SK-N-SH treated with all-trans-retinoic acid at 6 μM for 48 hours (cell line): ENCODE data around the gene ITGB1BP1.
A peak's percentile ranks its signal among the peaks of the same experiment; 100 is the strongest.

Experiments
- ATAC-seq: fragments of 200-7000 bp; cut with Tn5 transposase; 3 replicates; pipeline ENCODE4 v1.9.1; 2020; ENCODE audit warnings: mild to moderate bottlenecking, moderate library complexity
- ARNTL ChIP-seq: fragments of 450-650 bp; formaldehyde crosslinking; IDR thresholded peaks from 2 replicates; pipeline ENCODE4 v1.5.0; 2020; ENCODE audit warnings: low read depth, mild to moderate bottlenecking, moderate library complexity, borderline replicate concordance
- BACH2 ChIP-seq: fragments of 250-450 bp; sonication (Bioruptor Pico); IDR thresholded peaks from 2 replicates; pipeline ENCODE4 v1.9.0; 2021; ENCODE audit warnings: mild to moderate bottlenecking, borderline replicate concordance
- CSDC2 ChIP-seq: fragments of 250-450 bp; sonication (Bioruptor Pico); IDR thresholded peaks from 2 replicates; pipeline ENCODE4 v1.5.0; 2020; ENCODE audit warnings: mild to moderate bottlenecking, moderate library complexity
- ESRRG ChIP-seq: fragments of 250-450 bp; sonication (Bioruptor Pico); IDR thresholded peaks from 2 replicates; pipeline ENCODE4 v1.6.1; 2021; ENCODE audit warnings: mild to moderate bottlenecking
- GLIS3 ChIP-seq: fragments of 250-450 bp; sonication (Bioruptor Pico); IDR thresholded peaks from 2 replicates; pipeline ENCODE4 v1.5.0; 2020; ENCODE audit warnings: mild to moderate bottlenecking, moderate library complexity
- ISL1 ChIP-seq: fragments of 250-450 bp; sonication (Bioruptor Pico); IDR thresholded peaks from 2 replicates; pipeline ENCODE4 v2.1.2; 2022; ENCODE audit warnings: mild to moderate bottlenecking, moderate library complexity
- OSR1 ChIP-seq: fragments of 250-450 bp; sonication (Bioruptor Pico); IDR thresholded peaks from 2 replicates; pipeline ENCODE4 v1.8.0; 2022; ENCODE audit warnings: moderate library complexity, mild to moderate bottlenecking, inconsistent platforms
- PPARA ChIP-seq: fragments of 250-450 bp; sonication (Bioruptor Pico); IDR thresholded peaks from 2 replicates; pipeline ENCODE4 v1.5.0; 2020; ENCODE audit warnings: mild to moderate bottlenecking, borderline replicate concordance
- RARB ChIP-seq: fragments of 250-450 bp; sonication (Bioruptor Pico); IDR thresholded peaks from 2 replicates; pipeline ENCODE4 v1.8.0; 2021; ENCODE audit warnings: mild to moderate bottlenecking, moderate library complexity
- SNAI2 ChIP-seq: fragments of 250-450 bp; sonication (Bioruptor Pico); IDR thresholded peaks from 2 replicates; pipeline ENCODE4 v1.5.0; 2020; ENCODE audit warnings: mild to moderate bottlenecking, moderate library complexity
- TOX ChIP-seq: fragments of 250-450 bp; sonication (Bioruptor Pico); IDR thresholded peaks from 2 replicates; pipeline ENCODE4 v1.8.0; 2021; ENCODE audit warnings: mild to moderate bottlenecking, moderate library complexity, borderline replicate concordance
- ZC3H10 ChIP-seq: fragments of 250-450 bp; sonication (Bioruptor Pico); IDR thresholded peaks from 2 replicates; pipeline ENCODE4 v1.5.1; 2021; ENCODE audit warnings: mild to moderate bottlenecking, moderate library complexity
- ZFP3 ChIP-seq: fragments of 250-450 bp; sonication (Bioruptor Pico); IDR thresholded peaks from 2 replicates; pipeline ENCODE4 v1.5.0; 2020; ENCODE audit warnings: mild to moderate bottlenecking, moderate library complexity
- ZNF565 ChIP-seq: fragments of 450-650 bp; formaldehyde crosslinking; conservative IDR thresholded peaks from 2 replicates; pipeline ENCODE4 v1.5.0; 2020; ENCODE audit warnings: low read depth, mild to moderate bottlenecking, moderate library complexity
- ZNF8 ChIP-seq: fragments of 450-650 bp; formaldehyde crosslinking; IDR thresholded peaks from 2 replicates; pipeline ENCODE4 v1.5.0; 2020; ENCODE audit warnings: mild to moderate bottlenecking, moderate library complexity
- TF ChIP-seq, protein P1 (sequence below): fragments of 250-450 bp; sonication (Bioruptor Pico); IDR thresholded peaks from 2 replicates; pipeline ENCODE4 v1.5.0; 2020; ENCODE audit warnings: mild to moderate bottlenecking, moderate library complexity
- TF ChIP-seq, protein P2 (sequence below): fragments of 250-450 bp; sonication (Bioruptor Pico); IDR thresholded peaks from 2 replicates; pipeline ENCODE4 v1.8.0; 2020; ENCODE audit warnings: mild to moderate bottlenecking, moderate library complexity, borderline replicate concordance
- TF ChIP-seq, protein P3 (sequence below): fragments of 250-450 bp; sonication (Bioruptor Pico); IDR thresholded peaks from 2 replicates; pipeline ENCODE4 v1.5.1; 2021; ENCODE audit warnings: mild to moderate bottlenecking, moderate library complexity

The ITGB1BP1 gene

DNA sequence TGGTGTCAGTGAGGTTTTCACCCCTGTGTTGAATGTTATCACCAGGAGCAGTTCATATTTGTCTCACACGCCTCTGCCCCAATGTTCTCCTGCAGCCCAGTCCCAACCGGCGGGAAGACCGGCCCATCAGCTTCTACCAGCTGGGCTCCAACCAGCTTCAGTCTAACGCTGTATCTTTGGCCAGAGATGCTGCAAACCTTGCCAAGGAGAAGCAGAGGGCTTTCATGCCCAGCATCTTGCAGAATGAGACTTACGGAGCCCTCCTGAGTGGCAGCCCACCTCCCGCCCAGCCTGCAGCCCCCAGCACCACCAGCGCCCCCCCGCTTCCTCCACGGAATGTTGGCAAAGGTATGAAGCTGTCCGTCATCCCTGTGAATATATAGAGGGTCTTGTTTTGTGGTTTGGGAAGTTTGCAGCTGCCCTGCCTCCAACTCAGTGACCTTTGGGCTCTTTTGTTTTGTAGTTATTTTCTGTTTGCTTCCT is 35.1 kb downstream of the ITGB1BP1 start:
- ATAC-seq, result no peak
- TF ChIP-seq GLIS3 (CRISPR knock-in tag) (no peak), ARNTL (no peak), CSDC2 (CRISPR knock-in tag) (no peak), ESRRG (CRISPR knock-in tag) (no peak), TOX (CRISPR knock-in tag) (no peak), BACH2 (no peak), ZNF565 (CRISPR knock-in tag) (no peak)
- TF ChIP-seq, protein P1, sequence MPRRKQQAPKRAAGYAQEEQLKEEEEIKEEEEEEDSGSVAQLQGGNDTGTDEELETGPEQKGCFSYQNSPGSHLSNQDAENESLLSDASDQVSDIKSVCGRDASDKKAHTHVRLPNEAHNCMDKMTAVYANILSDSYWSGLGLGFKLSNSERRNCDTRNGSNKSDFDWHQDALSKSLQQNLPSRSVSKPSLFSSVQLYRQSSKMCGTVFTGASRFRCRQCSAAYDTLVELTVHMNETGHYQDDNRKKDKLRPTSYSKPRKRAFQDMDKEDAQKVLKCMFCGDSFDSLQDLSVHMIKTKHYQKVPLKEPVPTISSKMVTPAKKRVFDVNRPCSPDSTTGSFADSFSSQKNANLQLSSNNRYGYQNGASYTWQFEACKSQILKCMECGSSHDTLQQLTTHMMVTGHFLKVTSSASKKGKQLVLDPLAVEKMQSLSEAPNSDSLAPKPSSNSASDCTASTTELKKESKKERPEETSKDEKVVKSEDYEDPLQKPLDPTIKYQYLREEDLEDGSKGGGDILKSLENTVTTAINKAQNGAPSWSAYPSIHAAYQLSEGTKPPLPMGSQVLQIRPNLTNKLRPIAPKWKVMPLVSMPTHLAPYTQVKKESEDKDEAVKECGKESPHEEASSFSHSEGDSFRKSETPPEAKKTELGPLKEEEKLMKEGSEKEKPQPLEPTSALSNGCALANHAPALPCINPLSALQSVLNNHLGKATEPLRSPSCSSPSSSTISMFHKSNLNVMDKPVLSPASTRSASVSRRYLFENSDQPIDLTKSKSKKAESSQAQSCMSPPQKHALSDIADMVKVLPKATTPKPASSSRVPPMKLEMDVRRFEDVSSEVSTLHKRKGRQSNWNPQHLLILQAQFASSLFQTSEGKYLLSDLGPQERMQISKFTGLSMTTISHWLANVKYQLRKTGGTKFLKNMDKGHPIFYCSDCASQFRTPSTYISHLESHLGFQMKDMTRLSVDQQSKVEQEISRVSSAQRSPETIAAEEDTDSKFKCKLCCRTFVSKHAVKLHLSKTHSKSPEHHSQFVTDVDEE (CRISPR knock-in tag), result no peak

DNA sequence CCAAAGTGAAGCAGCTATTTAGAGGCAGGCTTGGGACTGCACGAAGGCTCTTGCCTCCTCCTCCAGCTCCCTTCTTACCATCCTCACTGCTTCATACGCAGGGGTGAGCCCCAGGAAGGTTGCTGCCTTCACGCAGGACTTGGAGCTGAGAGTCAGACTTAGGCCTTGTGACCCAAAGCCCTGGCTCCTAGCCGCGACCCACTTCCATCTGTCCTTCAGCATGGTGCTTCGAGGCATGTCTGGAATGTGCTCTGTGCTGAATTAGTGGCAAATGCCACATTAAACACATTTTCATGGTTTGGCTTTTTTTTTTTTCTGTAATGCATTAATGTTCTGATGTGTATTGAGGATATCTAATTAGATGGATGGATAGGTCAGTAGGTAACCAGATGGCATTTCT is 37.5 kb downstream of the ITGB1BP1 start:
- TF ChIP-seq ISL1 (CRISPR knock-in tag) (peak; percentile 71; the same call in 1 of the 2 replicates), BACH2 (no peak), RARB (CRISPR knock-in tag) (no peak)
- TF ChIP-seq, all 23 proteins: peak for 1
- no peak for ATAC-seq

DNA sequence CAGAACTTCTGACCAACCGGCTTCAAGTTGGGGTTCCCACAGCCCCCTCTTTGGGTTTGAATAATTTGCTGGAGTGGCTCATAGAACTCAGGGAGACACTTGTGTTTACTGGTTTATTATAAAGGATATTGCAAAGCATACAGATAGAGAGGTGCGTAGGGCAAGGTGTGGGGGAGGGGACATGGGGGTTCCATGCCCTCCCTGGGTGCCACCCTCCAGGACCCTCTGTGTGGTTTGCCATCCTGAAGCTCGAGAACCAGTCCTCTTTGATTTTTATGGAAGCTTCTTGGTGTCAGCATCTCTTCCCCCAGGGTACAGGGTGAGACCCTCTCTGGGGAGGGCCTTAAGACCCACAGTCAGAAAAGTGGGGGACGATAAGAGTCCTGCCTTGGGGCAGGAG is 38.8 kb downstream of the ITGB1BP1 start:
- TF ChIP-seq, protein P2, sequence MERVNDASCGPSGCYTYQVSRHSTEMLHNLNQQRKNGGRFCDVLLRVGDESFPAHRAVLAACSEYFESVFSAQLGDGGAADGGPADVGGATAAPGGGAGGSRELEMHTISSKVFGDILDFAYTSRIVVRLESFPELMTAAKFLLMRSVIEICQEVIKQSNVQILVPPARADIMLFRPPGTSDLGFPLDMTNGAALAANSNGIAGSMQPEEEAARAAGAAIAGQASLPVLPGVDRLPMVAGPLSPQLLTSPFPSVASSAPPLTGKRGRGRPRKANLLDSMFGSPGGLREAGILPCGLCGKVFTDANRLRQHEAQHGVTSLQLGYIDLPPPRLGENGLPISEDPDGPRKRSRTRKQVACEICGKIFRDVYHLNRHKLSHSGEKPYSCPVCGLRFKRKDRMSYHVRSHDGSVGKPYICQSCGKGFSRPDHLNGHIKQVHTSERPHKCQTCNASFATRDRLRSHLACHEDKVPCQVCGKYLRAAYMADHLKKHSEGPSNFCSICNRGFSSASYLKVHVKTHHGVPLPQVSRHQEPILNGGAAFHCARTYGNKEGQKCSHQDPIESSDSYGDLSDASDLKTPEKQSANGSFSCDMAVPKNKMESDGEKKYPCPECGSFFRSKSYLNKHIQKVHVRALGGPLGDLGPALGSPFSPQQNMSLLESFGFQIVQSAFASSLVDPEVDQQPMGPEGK (CRISPR knock-in tag), result no peak
- TF ChIP-seq ZC3H10 (no peak), RARB (CRISPR knock-in tag) (no peak), SNAI2 (CRISPR knock-in tag) (no peak), ZNF8 (no peak)
- no peak for ATAC-seq

DNA sequence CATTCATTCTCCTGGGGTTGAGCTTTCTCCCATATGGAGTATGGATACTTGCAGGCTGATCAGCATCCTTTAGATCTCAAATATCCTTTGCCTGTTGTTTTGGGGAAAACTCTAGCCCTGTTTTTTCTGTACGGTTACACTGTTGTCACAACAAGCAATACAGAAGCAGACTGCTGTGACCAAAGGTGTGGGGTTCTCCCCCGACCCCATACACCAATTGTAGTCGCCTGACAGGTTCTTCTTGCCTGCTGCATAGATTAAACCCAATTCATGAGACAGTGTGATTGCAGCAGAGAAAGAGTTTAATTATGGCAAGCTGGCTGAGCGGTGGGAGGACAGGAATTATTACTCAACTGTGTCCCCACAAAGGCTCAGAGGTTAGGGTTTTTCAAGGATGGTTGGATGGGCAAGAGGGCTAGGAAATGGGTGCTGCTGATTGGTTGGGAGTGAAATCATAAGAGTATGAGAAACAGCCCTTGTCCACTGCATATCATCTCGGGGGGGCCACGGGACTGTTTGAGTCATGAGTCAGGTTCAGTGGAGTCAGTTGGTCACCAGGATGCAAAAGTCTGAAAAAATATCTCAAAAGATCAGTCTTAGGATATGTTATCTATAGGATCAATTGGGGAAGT is 40.6 kb downstream of the ITGB1BP1 start:
- no peak for ATAC-seq
- no peak for TF ChIP-seq GLIS3 (CRISPR knock-in tag)
- TF ChIP-seq ISL1 (CRISPR knock-in tag), result no peak
- no peak for TF ChIP-seq ZFP3 (CRISPR knock-in tag)
- TF ChIP-seq, protein P3, sequence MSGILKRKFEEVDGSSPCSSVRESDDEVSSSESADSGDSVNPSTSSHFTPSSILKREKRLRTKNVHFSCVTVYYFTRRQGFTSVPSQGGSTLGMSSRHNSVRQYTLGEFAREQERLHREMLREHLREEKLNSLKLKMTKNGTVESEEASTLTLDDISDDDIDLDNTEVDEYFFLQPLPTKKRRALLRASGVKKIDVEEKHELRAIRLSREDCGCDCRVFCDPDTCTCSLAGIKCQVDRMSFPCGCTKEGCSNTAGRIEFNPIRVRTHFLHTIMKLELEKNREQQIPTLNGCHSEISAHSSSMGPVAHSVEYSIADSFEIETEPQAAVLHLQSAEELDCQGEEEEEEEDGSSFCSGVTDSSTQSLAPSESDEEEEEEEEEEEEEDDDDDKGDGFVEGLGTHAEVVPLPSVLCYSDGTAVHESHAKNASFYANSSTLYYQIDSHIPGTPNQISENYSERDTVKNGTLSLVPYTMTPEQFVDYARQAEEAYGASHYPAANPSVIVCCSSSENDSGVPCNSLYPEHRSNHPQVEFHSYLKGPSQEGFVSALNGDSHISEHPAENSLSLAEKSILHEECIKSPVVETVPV (CRISPR knock-in tag), result no peak
- no peak for TF ChIP-seq OSR1 (CRISPR knock-in tag)
- TF ChIP-seq ESRRG (CRISPR knock-in tag), result no peak
- TF ChIP-seq ARNTL, result no peak
- no peak for TF ChIP-seq SNAI2 (CRISPR knock-in tag)
- no peak for TF ChIP-seq PPARA (CRISPR knock-in tag)
- TF ChIP-seq, protein P1 (CRISPR knock-in tag), result no peak
- no peak for TF ChIP-seq BACH2
